Neuron (in vitro differentiated cells): ENCODE data around the gene G6PD.
"Not testable (repeated sequence)": the region's sequence is repeated elsewhere in the genome, so short reads cannot be mapped to it uniquely, and the experiment has no call there.

Experiments
- H2AFZ ChIP-seq: one replicate; pipeline ENCODE4 v1.6.1; 2013; ENCODE audit warnings: low read depth, mild to moderate bottlenecking, inconsistent platforms, low read length, moderate library complexity
- H3K27me3 ChIP-seq: one replicate; pipeline ENCODE4 v1.6.1; 2013; ENCODE audit warnings: low read length; ENCODE audit not compliant: insufficient read depth
- H3K36me3 ChIP-seq: one replicate; pipeline ENCODE4 v1.6.1; 2013; ENCODE audit warnings: low read length; ENCODE audit not compliant: insufficient read depth
- H3K4me1 ChIP-seq: one replicate; pipeline ENCODE4 v1.6.1; 2013; ENCODE audit warnings: low read length; ENCODE audit not compliant: insufficient read depth
- H3K4me3 ChIP-seq: 2 replicates; pipeline ENCODE4 v1.5.1; 2013; ENCODE audit warnings: mild to moderate bottlenecking, low read length, moderate library complexity
- H3K9me3 ChIP-seq: one replicate; pipeline ENCODE4 v1.6.1; 2013; ENCODE audit warnings: low read length

The G6PD gene

DNA sequence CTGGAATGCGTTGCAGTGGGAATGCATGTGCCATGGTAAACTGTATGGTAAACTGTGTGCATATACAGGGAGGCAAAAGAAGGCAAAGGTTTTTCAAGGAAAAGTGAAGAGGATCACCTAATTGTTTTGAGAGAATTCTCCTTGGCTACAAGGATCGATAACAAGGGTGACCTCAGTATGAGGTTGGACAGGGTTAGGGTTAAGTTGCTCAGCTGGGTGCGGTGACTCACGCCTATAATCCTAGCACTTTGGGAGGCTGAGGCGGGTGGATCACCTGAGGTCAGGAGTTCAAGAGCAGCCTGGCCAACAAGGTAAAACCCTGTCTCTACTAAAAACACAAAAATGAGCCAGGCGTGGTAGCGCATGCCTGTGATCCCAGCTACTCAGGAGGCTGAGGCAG, 45.2 kb downstream of the G6PD start:
- not testable (repeated sequence) for H3K27me3 ChIP-seq, H2AFZ ChIP-seq, H3K9me3 ChIP-seq, H3K36me3 ChIP-seq, H3K4me3 ChIP-seq, H3K4me1 ChIP-seq

DNA sequence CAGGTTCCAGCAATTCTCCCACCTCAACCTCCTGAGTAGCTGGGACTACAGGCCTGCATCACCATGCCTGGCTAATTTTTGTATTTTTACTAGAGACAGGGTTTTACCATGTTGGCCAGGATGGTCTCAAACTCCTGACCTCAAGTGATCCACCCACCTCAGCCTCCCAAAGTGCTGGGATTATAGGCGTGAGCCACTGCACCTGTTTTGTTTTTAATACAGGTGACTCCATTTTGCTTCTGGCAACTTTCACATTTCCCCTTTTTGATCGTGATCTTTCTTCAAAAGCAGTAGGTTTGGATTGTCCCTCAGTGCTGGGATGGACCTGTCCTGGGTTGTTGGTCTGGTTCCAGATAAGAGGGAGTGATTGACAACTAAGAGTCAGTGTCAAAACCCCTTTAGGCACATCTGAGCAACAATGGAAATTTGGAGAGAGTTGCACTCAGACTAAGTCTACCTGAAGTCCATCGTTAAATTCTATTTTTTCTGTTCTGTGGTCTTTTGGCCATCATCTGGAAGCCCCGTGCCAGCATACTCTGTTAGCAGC, 50.0 kb downstream of the G6PD start:
- not testable (repeated sequence) for H3K36me3 ChIP-seq, H3K4me3 ChIP-seq, H3K27me3 ChIP-seq, H3K4me1 ChIP-seq, H2AFZ ChIP-seq, H3K9me3 ChIP-seq

DNA sequence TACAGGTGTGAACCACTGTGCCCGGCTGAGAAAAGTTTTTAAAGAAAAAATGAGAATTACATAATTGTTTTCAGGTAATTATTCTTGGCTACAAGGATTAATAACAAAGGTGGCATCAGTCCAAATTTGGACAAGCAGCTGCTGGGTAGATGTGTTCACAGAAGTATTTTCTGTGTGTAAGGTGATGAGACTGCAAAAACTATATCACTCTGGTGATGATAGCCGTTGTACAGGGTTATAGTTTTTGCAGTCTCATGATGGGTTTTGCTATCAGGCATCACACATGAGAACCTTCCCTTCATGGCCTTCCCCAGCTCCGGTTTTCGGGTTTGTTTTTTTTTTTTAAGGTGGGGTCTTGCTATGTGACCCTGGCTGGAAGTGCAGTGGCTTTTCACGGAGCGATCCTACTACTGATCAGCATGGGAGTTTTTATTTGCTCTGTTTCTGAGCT, 51.1 kb downstream of the G6PD start:
- Histone ChIP-seq H2AFZ (no peak overlapping the region), H3K4me3 (no peak overlapping the region), H3K4me1 (no peaks in the 10 kb centered on the region), H3K27me3 (peaks cover 2% of the 10 kb centered on the region), H3K9me3 (no peaks in the 10 kb centered on the region), H3K36me3 (no peaks in the 10 kb centered on the region)

DNA sequence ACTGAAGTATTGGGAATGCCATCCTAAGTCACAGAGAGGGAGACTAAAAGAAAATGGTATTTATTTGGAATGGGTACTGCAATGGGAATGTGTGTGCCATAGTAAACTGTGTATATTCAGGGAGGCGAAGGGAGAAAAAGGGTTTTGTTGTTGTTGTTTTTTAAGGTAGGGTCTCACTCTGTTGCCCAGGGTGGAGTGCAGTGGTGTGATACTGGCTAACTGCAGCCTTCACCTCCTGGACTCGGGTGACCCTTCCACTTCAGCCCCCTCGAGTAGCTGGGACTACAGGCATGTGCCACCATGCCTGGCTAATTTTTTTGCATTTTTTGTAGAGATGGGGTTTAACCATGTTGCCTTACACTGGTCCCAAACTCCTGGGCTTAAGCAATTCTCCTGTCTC, 51.9 kb downstream of the G6PD start:
- no peak overlapping the region for H2AFZ ChIP-seq
- H3K9me3 ChIP-seq: no peaks in the 10 kb centered on the region
- H3K4me3 ChIP-seq: no peak overlapping the region
- peaks cover 2% of the 10 kb centered on the region for H3K27me3 ChIP-seq
- H3K36me3 ChIP-seq: no peaks in the 10 kb centered on the region
- peaks cover under 1% of the 10 kb centered on the region for H3K4me1 ChIP-seq

DNA sequence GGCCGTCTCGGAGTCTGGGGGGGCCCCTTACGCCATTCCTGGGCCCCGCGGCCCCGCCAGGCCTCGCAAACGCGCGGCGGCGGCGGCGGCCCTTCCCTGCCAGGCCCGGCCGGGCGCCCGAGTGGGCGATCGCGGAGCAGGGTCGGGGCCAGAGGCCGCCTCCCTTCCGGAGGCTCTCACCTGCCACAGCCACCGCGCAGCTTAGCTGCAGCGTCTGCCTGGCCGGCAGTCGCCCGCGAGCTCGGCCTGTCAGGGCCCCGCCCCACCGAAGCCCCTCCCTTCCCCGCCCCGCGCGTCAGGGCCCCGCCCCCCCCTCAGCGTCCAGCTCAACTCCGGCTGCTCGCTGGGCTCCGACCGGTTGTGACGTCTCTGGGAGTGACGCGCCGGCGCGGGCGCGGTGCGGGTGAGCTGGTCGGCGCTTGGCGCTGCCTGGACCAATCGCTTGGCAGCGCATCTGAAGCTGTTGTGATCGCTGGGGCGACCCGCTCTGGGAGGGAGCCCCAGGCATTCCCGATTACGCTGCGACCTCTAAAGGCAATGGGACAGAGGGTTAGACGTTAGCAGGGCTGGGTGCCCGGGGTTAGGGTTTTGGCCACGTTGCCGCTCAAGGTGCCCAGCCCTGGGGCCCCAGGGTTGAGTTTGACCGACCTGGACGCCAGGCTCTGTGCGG, 56.1 kb downstream of the G6PD start, which contains the start of gene SLC10A3:
Gene SLC10A3, minus strand, starts transcription at position 216 of the 670 bp plus-strand sequence. CDS start 1,689 bp downstream, outside the sequence.
- peak within 1 kb of the TSS; percentile 38 for H2AFZ ChIP-seq
- no peaks in the 10 kb centered on the region for H3K9me3 ChIP-seq
- peak within 1 kb of the TSS; percentile 67 for H3K4me3 ChIP-seq
- H3K36me3 ChIP-seq: no peaks in the 10 kb centered on the region
- peaks cover 2% of the 10 kb centered on the region for H3K27me3 ChIP-seq
- H3K4me1 ChIP-seq: peaks cover 5% of the 10 kb centered on the region

DNA sequence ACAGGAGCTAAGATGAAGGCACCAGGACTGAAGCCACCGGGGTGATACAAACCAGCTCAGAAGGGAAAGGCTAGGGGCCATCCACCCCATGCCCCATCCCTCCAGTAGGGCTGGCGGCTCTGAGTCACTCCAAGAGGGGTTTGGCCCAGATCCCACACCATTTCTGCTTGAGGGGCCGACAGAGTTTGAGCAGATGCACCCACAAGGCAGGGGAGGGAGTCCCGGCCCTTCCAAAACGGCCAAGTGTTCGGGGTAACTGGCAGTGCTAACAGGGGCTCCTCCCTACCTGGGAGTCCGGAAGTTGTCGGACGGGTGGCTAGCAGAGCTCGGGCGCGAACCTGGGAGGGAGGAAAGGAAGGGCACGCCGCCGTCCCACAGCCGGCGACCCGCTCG, 56.6 kb downstream of the G6PD start:
- peaks cover 2% of the 10 kb centered on the region for H3K27me3 ChIP-seq
- H3K36me3 ChIP-seq: no peaks in the 10 kb centered on the region
- peak overlapping the region; percentile 59 for H3K4me3 ChIP-seq
- no peak overlapping the region for H2AFZ ChIP-seq
- no peaks in the 10 kb centered on the region for H3K9me3 ChIP-seq
- H3K4me1 ChIP-seq: peaks cover 5% of the 10 kb centered on the region

DNA sequence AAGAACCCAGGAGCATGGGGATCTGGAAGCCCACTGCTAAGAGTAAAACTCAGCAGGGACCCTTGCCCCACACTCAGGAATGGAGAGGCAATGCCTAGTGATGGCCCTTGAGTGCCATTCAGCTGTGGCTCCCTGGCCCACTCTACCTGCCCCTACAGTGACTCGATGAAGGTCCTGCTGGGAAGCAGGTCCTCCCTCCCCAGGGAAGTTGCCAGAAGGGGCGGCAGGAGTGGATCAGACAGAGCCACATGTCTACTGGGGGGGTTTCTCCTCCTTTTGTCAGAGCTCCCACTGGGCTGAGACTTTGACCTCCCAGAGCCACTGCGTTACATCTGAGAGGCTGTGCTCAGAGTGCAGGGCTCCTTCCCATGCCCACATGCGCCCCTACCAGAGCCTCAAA, 57.5 kb downstream of the G6PD start:
- Histone ChIP-seq H3K9me3 (no peaks in the 10 kb centered on the region), H3K27me3 (peaks cover 2% of the 10 kb centered on the region), H3K4me3 (no peak overlapping the region), H3K36me3 (no peaks in the 10 kb centered on the region), H3K4me1 (peaks cover 5% of the 10 kb centered on the region), H2AFZ (no peak overlapping the region)

DNA sequence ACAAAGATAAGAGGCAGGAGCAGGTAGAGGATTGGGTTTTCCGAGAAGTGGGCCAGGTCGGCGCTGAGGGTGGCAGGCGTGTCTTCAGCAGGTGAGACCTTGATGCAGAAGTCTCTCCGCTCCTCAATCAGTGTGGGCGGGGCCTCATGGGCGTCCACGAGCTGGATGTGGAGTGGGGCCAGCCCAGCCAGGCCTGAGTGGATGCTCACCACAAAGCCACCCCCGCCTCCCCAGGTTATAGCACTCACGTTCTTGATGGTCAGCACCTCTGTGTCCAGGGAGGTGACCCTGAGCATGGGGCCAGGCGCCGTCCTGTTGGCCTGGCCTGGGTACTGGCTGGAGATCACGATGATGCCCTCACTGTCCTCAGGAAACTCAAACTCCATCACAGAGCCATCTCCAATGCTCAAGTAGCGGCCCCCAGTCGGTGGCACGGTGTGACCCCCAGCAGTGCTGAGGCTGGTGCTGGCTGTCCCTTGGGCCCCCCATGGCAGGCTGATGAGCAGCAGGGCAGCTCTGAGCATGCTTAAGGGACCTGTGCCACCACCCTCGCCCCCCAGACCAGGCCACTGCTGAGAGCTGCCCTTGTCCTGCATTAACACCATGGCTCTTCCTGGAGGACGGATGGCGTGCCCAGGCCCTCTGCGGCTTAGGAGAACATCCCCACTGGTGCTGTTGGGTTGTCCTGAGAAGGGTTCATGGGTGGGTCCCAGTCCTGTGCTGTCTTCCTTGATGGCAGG, 58.1 kb downstream of the G6PD start:
- H2AFZ ChIP-seq: no peak overlapping the region
- H3K36me3 ChIP-seq: no peaks in the 10 kb centered on the region
- H3K4me1 ChIP-seq: peaks cover 5% of the 10 kb centered on the region
- peaks cover 2% of the 10 kb centered on the region for H3K27me3 ChIP-seq
- H3K4me3 ChIP-seq: no peak overlapping the region
- no peaks in the 10 kb centered on the region for H3K9me3 ChIP-seq

DNA sequence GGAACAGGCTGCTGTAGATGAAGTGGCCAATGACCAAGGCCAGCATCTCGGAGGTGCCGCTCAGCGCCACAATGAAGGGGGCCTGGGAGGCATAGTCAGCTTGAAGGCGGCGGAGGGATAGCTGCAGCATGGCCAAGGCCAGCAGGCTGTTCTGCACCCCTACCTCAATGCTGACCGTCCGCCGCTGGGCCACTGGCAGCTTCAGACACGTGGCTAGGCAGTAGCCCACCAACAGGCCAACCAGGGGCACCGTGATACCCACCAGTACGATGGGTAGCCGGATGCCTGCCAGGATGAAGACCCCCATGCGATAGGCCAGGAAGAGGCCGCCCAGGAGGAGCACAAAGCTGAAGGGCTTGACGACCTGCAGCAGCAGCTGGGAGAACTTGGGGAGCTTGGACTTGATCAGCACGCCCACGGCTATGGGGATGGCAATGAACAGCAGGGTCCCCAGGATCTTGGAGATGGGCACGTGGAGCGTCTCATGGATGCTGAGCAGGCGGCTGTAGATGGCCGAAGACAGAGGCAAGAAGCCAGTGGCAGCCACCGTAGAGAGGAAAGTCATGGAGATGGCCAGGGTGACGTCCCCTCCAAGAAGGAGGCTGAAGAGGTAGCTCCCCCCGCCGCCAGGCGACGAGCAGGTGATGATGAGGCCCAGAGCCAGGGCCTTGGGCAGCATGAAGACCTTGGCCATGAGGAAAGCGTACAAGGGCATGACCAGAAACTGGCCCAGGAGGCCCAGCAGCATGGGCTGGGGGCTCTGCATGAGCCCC, 58.9 kb downstream of the G6PD start:
- Histone ChIP-seq H3K36me3 (no peaks in the 10 kb centered on the region), H3K9me3 (no peaks in the 10 kb centered on the region), H3K4me1 (peaks cover 5% of the 10 kb centered on the region), H3K4me3 (no peak overlapping the region), H2AFZ (no peak overlapping the region), H3K27me3 (no peaks in the 10 kb centered on the region)

DNA sequence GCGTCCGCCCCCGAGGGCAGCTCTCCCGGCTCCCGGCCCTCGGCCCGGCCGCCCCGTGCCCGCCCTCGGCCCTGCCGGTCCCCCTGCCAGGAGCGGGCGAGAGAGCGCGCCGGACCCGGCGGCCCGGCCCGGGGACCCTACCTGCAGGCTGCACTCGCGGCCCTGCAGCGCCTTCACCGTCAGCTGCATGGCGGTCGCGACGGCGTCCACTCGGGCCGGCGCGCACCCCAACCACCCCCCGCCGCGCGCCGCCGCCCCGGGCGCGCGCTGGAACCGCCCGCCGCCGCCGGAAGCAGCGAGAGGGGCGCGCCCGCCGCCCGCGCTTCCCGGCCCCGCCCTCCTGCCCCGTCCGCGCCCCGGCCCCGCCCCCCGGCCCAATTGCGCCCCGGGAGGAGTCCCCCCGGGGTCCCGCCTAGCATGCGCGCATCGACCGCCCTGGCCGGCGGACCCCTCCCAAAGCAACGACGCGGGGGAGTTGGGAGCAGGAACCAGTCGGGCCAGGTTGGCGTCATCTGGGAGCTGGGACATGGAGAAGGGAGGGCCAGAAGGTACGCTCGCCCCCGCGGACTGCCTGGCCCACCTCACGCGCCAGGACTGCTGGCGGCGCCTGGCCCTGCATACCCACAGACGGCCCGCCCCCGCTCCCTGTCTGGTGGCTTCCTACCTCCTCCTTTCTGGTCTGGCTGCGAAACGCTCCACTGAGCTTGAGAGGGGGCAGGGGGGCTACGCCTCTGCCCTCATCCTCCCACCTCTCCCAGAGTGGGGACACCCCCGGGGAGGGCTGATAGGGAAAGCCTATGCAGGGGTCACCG, 60.0 kb downstream of the G6PD start, which contains the start of gene UBL4A:
Gene UBL4A, minus strand, starts transcription at position 220 of the 812 bp plus-strand sequence. Its CDS starts 31 bp downstream, at position 189.
- peaks cover 5% of the 10 kb centered on the region for H3K4me1 ChIP-seq
- no peaks in the 10 kb centered on the region for H3K27me3 ChIP-seq
- no peak within 1 kb of the TSS for H3K4me3 ChIP-seq
- no peaks in the 10 kb centered on the region for H3K36me3 ChIP-seq
- no peak within 1 kb of the TSS for H2AFZ ChIP-seq
- H3K9me3 ChIP-seq: no peaks in the 10 kb centered on the region

DNA sequence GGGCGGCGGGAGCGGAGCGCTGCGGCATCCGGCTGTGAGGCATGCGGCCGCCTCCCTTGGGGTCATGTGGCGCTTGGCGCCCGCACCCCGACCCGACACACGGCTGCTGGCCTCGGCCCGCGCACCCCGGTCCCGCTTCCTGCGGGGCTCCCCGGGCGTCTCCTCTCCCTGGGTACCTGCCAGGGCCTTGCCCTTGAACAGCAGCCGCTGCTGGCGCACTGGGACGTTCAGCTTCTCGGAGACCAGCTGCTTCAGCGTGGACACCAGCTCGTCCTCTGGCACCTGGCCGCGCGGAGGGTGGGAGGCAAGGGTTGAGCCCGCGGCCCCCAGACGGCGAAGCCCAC, 60.6 kb downstream of the G6PD start:
- Histone ChIP-seq H3K9me3 (no peaks in the 10 kb centered on the region), H3K4me3 (no peak overlapping the region), H3K27me3 (no peaks in the 10 kb centered on the region), H2AFZ (no peak overlapping the region), H3K4me1 (peaks cover 5% of the 10 kb centered on the region), H3K36me3 (no peaks in the 10 kb centered on the region)

DNA sequence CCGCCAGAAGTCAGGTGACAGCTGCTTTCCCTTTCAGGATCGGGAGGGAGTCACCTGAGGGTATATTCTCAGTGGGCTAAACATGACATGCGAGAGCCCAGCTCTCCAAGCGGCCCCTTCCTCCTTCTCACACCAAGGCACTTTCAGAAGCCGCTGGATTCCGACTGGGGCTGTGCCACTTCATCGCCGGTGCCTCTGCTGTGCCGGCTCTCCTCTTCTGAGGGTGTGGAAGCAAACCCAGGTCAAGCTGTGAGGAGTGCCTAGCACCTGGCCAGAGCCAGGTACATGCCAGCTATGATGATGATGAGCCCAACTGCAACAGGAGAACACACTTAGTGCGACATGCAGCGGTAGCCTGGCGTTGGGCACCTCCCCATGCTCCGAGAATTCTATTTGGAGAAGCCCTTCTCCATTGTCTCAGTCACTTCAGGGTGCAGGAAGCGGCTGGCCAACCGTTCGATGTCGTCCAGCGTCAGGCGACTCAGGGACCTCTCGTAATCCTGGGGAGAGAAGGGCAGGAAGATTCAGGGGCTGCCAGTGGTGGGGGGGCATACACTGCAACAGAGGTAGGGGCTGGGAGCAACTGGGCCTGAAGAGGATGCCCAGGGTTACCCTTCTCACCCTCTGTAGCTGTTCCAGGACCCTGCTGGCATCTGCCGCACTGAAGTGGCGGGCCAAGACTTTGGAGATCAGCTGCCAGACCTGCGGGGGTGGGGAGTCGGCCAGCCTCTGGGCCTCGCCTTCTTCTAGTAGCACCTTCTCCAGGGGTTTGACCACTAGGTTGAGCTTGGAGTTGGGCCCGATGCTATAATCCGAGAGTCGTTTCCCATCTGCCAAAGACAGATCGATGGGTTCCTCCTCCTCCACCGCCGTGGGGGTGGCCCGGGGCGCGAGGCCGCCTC, 61.2 kb downstream of the G6PD start:
- no peak overlapping the region for H3K4me3 ChIP-seq
- H2AFZ ChIP-seq: no peak overlapping the region

More for the DNA sequence above, 61.2 kb downstream of the G6PD start:
- H3K4me1 ChIP-seq: peaks cover 5% of the 10 kb centered on the region
- no peaks in the 10 kb centered on the region for H3K36me3 ChIP-seq
- no peaks in the 10 kb centered on the region for H3K27me3 ChIP-seq
- H3K9me3 ChIP-seq: no peaks in the 10 kb centered on the region
